Smooth muscle cell (in vitro differentiated cells): ENCODE measurements around the gene CDH2. TPM values are rescaled to one million over a fixed set of nuclear protein-coding genes. Genes with fewer than 3 reads are reported as not detected.

Experiments used
- DNase-seq: peaks from one replicate; lab custom pipeline; 2025; ENCODE audit not compliant: unreplicated experiment; lab: John Stamatoyannopoulos, UW
- H2AFZ ChIP-seq: fragments of 200-600 bp; sonication (generic); 2 replicates; pipeline ENCODE4 v1.6.0; 2016; ENCODE audit warnings: antibody characterized with exemption, low read depth, mild to moderate bottlenecking
- H3F3A ChIP-seq: fragments of 200-600 bp; sonication (generic); 2 replicates; pipeline ENCODE4 v1.6.0; 2017; ENCODE audit warnings: antibody characterized with exemption, low read depth
- H3K27ac ChIP-seq: fragments of 200-600 bp; sonication (generic); 2 replicates; pipeline ENCODE4 v1.5.1; 2016; ENCODE audit warnings: low read depth, mild to moderate bottlenecking
- H3K27me3 ChIP-seq: fragments of 200-600 bp; sonication (generic); 2 replicates; pipeline ENCODE4 v1.6.1; 2016; ENCODE audit warnings: low read depth, mild to moderate bottlenecking
- H3K36me3 ChIP-seq: fragments of 200-600 bp; sonication (generic); 2 replicates; pipeline ENCODE4 v1.5.1; 2016; ENCODE audit warnings: low read depth
- H3K4me1 ChIP-seq: fragments of 200-600 bp; sonication (generic); 2 replicates; pipeline ENCODE4 v1.5.1; 2016; ENCODE audit warnings: low read depth
- H3K4me2 ChIP-seq: fragments of 200-600 bp; sonication (generic); 2 replicates; pipeline ENCODE4 v1.6.0; 2016; ENCODE audit warnings: mild to moderate bottlenecking
- H3K4me3 ChIP-seq: fragments of 200-600 bp; sonication (generic); 2 replicates; pipeline ENCODE4 v1.5.1; 2016; ENCODE audit warnings: mild to moderate bottlenecking
- H3K79me2 ChIP-seq: fragments of 200-600 bp; sonication (generic); 2 replicates; pipeline ENCODE4 v1.6.0; 2016; ENCODE audit warnings: low read depth, mild to moderate bottlenecking
- H3K9ac ChIP-seq: fragments of 200-600 bp; sonication (generic); 2 replicates; pipeline ENCODE4 v1.6.0; 2016; ENCODE audit warnings: low read depth
- H3K9me3 ChIP-seq: fragments of 200-600 bp; sonication (generic); replicated peaks from 2 replicates; pipeline ENCODE4 v1.5.1; 2016; ENCODE audit warnings: low read depth
- H4K20me1 ChIP-seq: fragments of 200-600 bp; sonication (generic); 2 replicates; pipeline ENCODE4 v1.6.0; 2016; ENCODE audit warnings: low read depth
- WGBS: methylation state at CpG from one replicate; pipeline ENCODE4 v1.1.7; 2016; ENCODE audit warnings: low lambda C conversion rate; 5-methylcytosine and 5-hydroxymethylcytosine counted together
- polyA plus RNA-seq: library from polyadenylated mRNA; unstranded; fragments of >200 nt; fragmentation: Nextera tagmentation; extraction: Ambion mirVana; gene quantifications from 2 replicates; pipeline ENCODE4 v1.2.1, GENCODE V29; 2016
- total RNA-seq: library from RNA; depleted of rRNA; stranded (reverse); fragments of >200 nt; gene quantifications from 2 replicates; pipeline ENCODE4 v1.2.3, GENCODE V29; 2014
- TF ChIP-seq, protein P1 (sequence below): fragments of 200-600 bp; sonication (generic); IDR thresholded peaks from 2 replicates; pipeline ENCODE4 v1.5.1; 2017; ENCODE audit warnings: borderline replicate concordance, mild to moderate bottlenecking, antibody characterized with exemption; ENCODE audit not compliant: insufficient read depth, poor library complexity, severe bottlenecking

The CDH2 gene
- total and polyA plus RNA-seq, 2 experiments from 2014 or later: 132 to 251 TPM

- TF ChIP-seq, protein P1, sequence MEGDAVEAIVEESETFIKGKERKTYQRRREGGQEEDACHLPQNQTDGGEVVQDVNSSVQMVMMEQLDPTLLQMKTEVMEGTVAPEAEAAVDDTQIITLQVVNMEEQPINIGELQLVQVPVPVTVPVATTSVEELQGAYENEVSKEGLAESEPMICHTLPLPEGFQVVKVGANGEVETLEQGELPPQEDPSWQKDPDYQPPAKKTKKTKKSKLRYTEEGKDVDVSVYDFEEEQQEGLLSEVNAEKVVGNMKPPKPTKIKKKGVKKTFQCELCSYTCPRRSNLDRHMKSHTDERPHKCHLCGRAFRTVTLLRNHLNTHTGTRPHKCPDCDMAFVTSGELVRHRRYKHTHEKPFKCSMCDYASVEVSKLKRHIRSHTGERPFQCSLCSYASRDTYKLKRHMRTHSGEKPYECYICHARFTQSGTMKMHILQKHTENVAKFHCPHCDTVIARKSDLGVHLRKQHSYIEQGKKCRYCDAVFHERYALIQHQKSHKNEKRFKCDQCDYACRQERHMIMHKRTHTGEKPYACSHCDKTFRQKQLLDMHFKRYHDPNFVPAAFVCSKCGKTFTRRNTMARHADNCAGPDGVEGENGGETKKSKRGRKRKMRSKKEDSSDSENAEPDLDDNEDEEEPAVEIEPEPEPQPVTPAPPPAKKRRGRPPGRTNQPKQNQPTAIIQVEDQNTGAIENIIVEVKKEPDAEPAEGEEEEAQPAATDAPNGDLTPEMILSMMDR: no peak
- peaks cover 82% of the 10 kb centered on the region for H3K79me2 ChIP-seq
- peaks cover 69% of the 10 kb centered on the region for H3K4me1 ChIP-seq
- peaks cover 12% of the 10 kb centered on the region for H3F3A ChIP-seq
- no peaks in the 10 kb centered on the region for H3K36me3 ChIP-seq
- no peaks in the 10 kb centered on the region for H3K9me3 ChIP-seq
- H3K9ac ChIP-seq: peak overlapping the region; percentile 22
- H4K20me1 ChIP-seq: no peaks in the 10 kb centered on the region
- H3K27ac ChIP-seq: peak overlapping the region; percentile 58
- H3K27me3 ChIP-seq: no peaks in the 10 kb centered on the region
- peak overlapping the region; percentile 47 for H2AFZ ChIP-seq
- H3K4me3 ChIP-seq: no peak overlapping the region
- DNase-seq: no peak
- WGBS: 56% methylated on average over 5 of the region's 5 CpGs
- H3K4me2 ChIP-seq: peak overlapping the region; percentile 64
Observed at GRCh38 chr18:28036488-28036887, 140.4 kb downstream of the CDH2 start.

GRCh38 chr18:28034567-28034966 lies 142.4 kb downstream of the CDH2 start:
- Histone ChIP-seq H3K27me3 (no peaks in the 10 kb centered on the region), H3K4me2 (peak overlapping the region; percentile 64)

DNA sequence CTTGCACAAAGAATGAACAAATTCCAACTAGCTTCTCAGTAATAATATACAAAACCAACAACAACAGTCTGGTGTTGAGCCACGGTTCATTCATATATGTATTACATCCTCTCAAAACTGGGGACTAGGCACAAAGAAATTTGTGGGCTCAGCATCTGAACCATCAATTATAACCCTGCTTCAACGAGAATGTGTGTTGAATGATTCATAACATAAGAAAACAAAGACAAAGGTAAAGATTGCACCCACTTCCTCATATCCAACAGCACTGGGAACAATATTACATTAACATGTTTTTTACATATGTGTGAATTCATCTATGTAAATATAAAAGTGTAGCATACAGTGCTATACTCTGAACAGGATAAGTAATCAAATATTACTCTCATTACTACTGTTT lies 144.8 kb downstream of the CDH2 start:
- Histone ChIP-seq H3K4me2 (no peak overlapping the region), H3K9ac (no peak overlapping the region), H3K9me3 (no peaks in the 10 kb centered on the region), H4K20me1 (peaks cover 10% of the 10 kb centered on the region), H3K4me1 (peaks cover 36% of the 10 kb centered on the region), H3K27ac (no peak overlapping the region), H2AFZ (no peak overlapping the region), H3F3A (no peaks in the 10 kb centered on the region), H3K36me3 (no peaks in the 10 kb centered on the region), H3K79me2 (peaks cover 90% of the 10 kb centered on the region), H3K27me3 (no peaks in the 10 kb centered on the region), H3K4me3 (no peak overlapping the region)
- no peak for DNase-seq
- 76% methylated on average over 2 of the region's 2 CpGs for WGBS
- TF ChIP-seq, protein P1: no peak

More at GRCh38 chr18:28034567-28034966, 142.4 kb downstream of the CDH2 start:
- Histone ChIP-seq H3K4me1 (peaks cover 51% of the 10 kb centered on the region), H4K20me1 (peaks cover 4% of the 10 kb centered on the region), H3K4me3 (no peak overlapping the region), H3K9me3 (no peaks in the 10 kb centered on the region), H2AFZ (no peak overlapping the region), H3K27ac (peak overlapping the region; percentile 58), H3F3A (peaks cover 4% of the 10 kb centered on the region), H3K36me3 (no peaks in the 10 kb centered on the region), H3K79me2 (peaks cover 95% of the 10 kb centered on the region), H3K9ac (no peak overlapping the region)
- no peak for DNase-seq
- 87% methylated on average over 5 of the region's 5 CpGs for WGBS
- TF ChIP-seq, protein P1: no peak

- H3K9me3 ChIP-seq: no peaks in the 10 kb centered on the region
- whole genome bisulfite sequencing: 100% methylated on average over 1 of the region's 1 CpG
- H2AFZ ChIP-seq: no peak overlapping the region
- H3K9ac ChIP-seq: no peak overlapping the region
- no peaks in the 10 kb centered on the region for H3F3A ChIP-seq
- H3K36me3 ChIP-seq: no peaks in the 10 kb centered on the region
- peaks cover 10% of the 10 kb centered on the region for H4K20me1 ChIP-seq
- DNase-seq: no peak
- peaks cover 86% of the 10 kb centered on the region for H3K79me2 ChIP-seq
- no peak overlapping the region for H3K4me3 ChIP-seq
- no peaks in the 10 kb centered on the region for H3K27me3 ChIP-seq
- TF ChIP-seq, protein P1: no peak
- no peak overlapping the region for H3K4me2 ChIP-seq
- H3K4me1 ChIP-seq: peaks cover 18% of the 10 kb centered on the region
- no peak overlapping the region for H3K27ac ChIP-seq
Observed at GRCh38 chr18:28030458-28030857, 146.5 kb downstream of the CDH2 start.
